Hepatic stellate cell (primary cell): Measurements from ENCODE around the gene ARHGAP4.
A peak's percentile ranks its signal among the peaks of the same experiment; 100 is the strongest.

Experiments
- DNase-seq: peaks from one replicate; pipeline ENCODE4 v3.0.0; 2011; ENCODE audit warnings: low spot score

The ARHGAP4 gene

GRCh38 chrX:153880440-153880815 lies 45.6 kb downstream of the ARHGAP4 start:
- no peak for DNase-seq

- DNase-seq: no peak
Measured at GRCh38 chrX:153879741-153880439, 46.2 kb downstream of the ARHGAP4 start.

GRCh38 chrX:153878969-153879653 lies 47.0 kb downstream of the ARHGAP4 start:
- no peak for DNase-seq

- no peak for DNase-seq
Measured at GRCh38 chrX:153878345-153878744, 47.7 kb downstream of the ARHGAP4 start.

- DNase-seq: no peak
Measured at GRCh38 chrX:153877571-153878261, 48.3 kb downstream of the ARHGAP4 start.

- no peak for DNase-seq
Measured at GRCh38 chrX:153876112-153876491, 50.0 kb downstream of the ARHGAP4 start.

- peak; percentile 66 for DNase-seq
Measured at GRCh38 chrX:153875391-153876111, 50.5 kb downstream of the ARHGAP4 start.

- DNase-seq: no peak
Measured at GRCh38 chrX:153874366-153875125, 51.5 kb downstream of the ARHGAP4 start.

GRCh38 chrX:153874085-153874365 lies 52.0 kb downstream of the ARHGAP4 start:
- DNase-seq: no peak

- no peak for DNase-seq
Measured at GRCh38 chrX:153873282-153874084, 52.6 kb downstream of the ARHGAP4 start.

GRCh38 chrX:153871946-153872878 lies 53.9 kb downstream of the ARHGAP4 start:
- no peak for DNase-seq

- DNase-seq: no peak
Measured at GRCh38 chrX:153871451-153871850, 54.6 kb downstream of the ARHGAP4 start.

GRCh38 chrX:153870791-153871360 lies 55.2 kb downstream of the ARHGAP4 start:
- no peak for DNase-seq

GRCh38 chrX:153870288-153870690 lies 55.8 kb downstream of the ARHGAP4 start:
- no peak for DNase-seq

GRCh38 chrX:153869473-153870287 lies 56.4 kb downstream of the ARHGAP4 start:
- no peak for DNase-seq

- no peak for DNase-seq
Measured at GRCh38 chrX:153868576-153869472, 57.2 kb downstream of the ARHGAP4 start.

GRCh38 chrX:153867671-153868070 lies 58.4 kb downstream of the ARHGAP4 start:
- no peak for DNase-seq

- no peak for DNase-seq
Measured at GRCh38 chrX:153867139-153867538, 58.9 kb downstream of the ARHGAP4 start.
